ENCODE measurements around the gene NSUN4.
"Not testable (repeated sequence)": the region's sequence is repeated elsewhere in the genome, so short reads cannot be mapped to it uniquely, and the experiment has no call there.

NSUN4 gene

GRCh38 chr1:46315669-46316403, 24.8 kb upstream of the NSUN4 start:
- no peaks in the 10 kb centered on the region for H3K27me3 Mint-ChIP-seq
- peaks cover 69% of the 10 kb centered on the region for H3K36me3 Mint-ChIP-seq (ENCODE audit: low read depth)
- H3K9me3 Mint-ChIP-seq: no peaks in the 10 kb centered on the region
- H3K4me1 Mint-ChIP-seq (ENCODE audit: low read depth): no peaks in the 10 kb centered on the region
- H3K27ac Mint-ChIP-seq: peak overlapping the region; percentile 2
- DNase-seq: no peak
- no peak overlapping the region for H3K4me3 Mint-ChIP-seq

- no peak overlapping the region for H3K27ac Mint-ChIP-seq
- no peaks in the 10 kb centered on the region for H3K27me3 Mint-ChIP-seq
- H3K9me3 Mint-ChIP-seq: no peaks in the 10 kb centered on the region
- no peak for DNase-seq
- no peak overlapping the region for H3K4me3 Mint-ChIP-seq
- peaks cover 54% of the 10 kb centered on the region for H3K36me3 Mint-ChIP-seq (ENCODE audit: low read depth)
- H3K4me1 Mint-ChIP-seq (ENCODE audit: low read depth): no peaks in the 10 kb centered on the region
Measured at GRCh38 chr1:46317323-46317722, 23.3 kb upstream of the NSUN4 start.

GRCh38 chr1:46319301-46319700, 21.3 kb upstream of the NSUN4 start:
- H3K9me3 Mint-ChIP-seq; H3K27me3 Mint-ChIP-seq; H3K4me3 Mint-ChIP-seq; DNase-seq; H3K4me1 Mint-ChIP-seq (ENCODE audit: low read depth); H3K27ac Mint-ChIP-seq: not testable (repeated sequence)
- peaks cover 36% of the 10 kb centered on the region for H3K36me3 Mint-ChIP-seq (ENCODE audit: low read depth)

- not testable (repeated sequence) for H3K4me1 Mint-ChIP-seq (ENCODE audit: low read depth); H3K4me3 Mint-ChIP-seq; DNase-seq; H3K9me3 Mint-ChIP-seq; H3K27me3 Mint-ChIP-seq; H3K27ac Mint-ChIP-seq
- peaks cover 28% of the 10 kb centered on the region for H3K36me3 Mint-ChIP-seq (ENCODE audit: low read depth)
Measured at GRCh38 chr1:46319960-46320914, 20.4 kb upstream of the NSUN4 start.

GRCh38 chr1:46322191-46322590, 18.4 kb upstream of the NSUN4 start:
- not testable (repeated sequence) for H3K4me3 Mint-ChIP-seq, H3K27ac Mint-ChIP-seq, H3K27me3 Mint-ChIP-seq

GRCh38 chr1:46325285-46326076, 15.1 kb upstream of the NSUN4 start:
- not testable (repeated sequence) for H3K9me3 Mint-ChIP-seq; H3K27me3 Mint-ChIP-seq; H3K4me1 Mint-ChIP-seq (ENCODE audit: low read depth); H3K27ac Mint-ChIP-seq; H3K4me3 Mint-ChIP-seq; H3K36me3 Mint-ChIP-seq (ENCODE audit: low read depth); DNase-seq

More at GRCh38 chr1:46322191-46322590, 18.4 kb upstream of the NSUN4 start:
- peaks cover 13% of the 10 kb centered on the region for H3K36me3 Mint-ChIP-seq (ENCODE audit: low read depth)
- DNase-seq; H3K9me3 Mint-ChIP-seq; H3K4me1 Mint-ChIP-seq (ENCODE audit: low read depth): not testable (repeated sequence)

- H3K27ac Mint-ChIP-seq; H3K4me3 Mint-ChIP-seq; H3K4me1 Mint-ChIP-seq (ENCODE audit: low read depth); H3K9me3 Mint-ChIP-seq; H3K36me3 Mint-ChIP-seq (ENCODE audit: low read depth); H3K27me3 Mint-ChIP-seq; DNase-seq: not testable (repeated sequence)
Measured at GRCh38 chr1:46328182-46328581, 12.4 kb upstream of the NSUN4 start.

GRCh38 chr1:46329807-46330206, 10.8 kb upstream of the NSUN4 start:
- H3K4me1 Mint-ChIP-seq (ENCODE audit: low read depth); H3K36me3 Mint-ChIP-seq (ENCODE audit: low read depth); H3K9me3 Mint-ChIP-seq; H3K27me3 Mint-ChIP-seq; DNase-seq; H3K4me3 Mint-ChIP-seq; H3K27ac Mint-ChIP-seq: not testable (repeated sequence)

- not testable (repeated sequence) for DNase-seq; H3K9me3 Mint-ChIP-seq; H3K27me3 Mint-ChIP-seq; H3K27ac Mint-ChIP-seq; H3K4me3 Mint-ChIP-seq; H3K36me3 Mint-ChIP-seq (ENCODE audit: low read depth); H3K4me1 Mint-ChIP-seq (ENCODE audit: low read depth)
Measured at GRCh38 chr1:46330381-46330780, 10.2 kb upstream of the NSUN4 start.

GRCh38 chr1:46331786-46332540, 8.6 kb upstream of the NSUN4 start:
- not testable (repeated sequence) for H3K4me1 Mint-ChIP-seq (ENCODE audit: low read depth); H3K9me3 Mint-ChIP-seq; H3K36me3 Mint-ChIP-seq (ENCODE audit: low read depth); H3K27me3 Mint-ChIP-seq; DNase-seq; H3K4me3 Mint-ChIP-seq; H3K27ac Mint-ChIP-seq

GRCh38 chr1:46333300-46334029, 7.1 kb upstream of the NSUN4 start:
- no peaks in the 10 kb centered on the region for H3K27me3 Mint-ChIP-seq
- no peaks in the 10 kb centered on the region for H3K36me3 Mint-ChIP-seq (ENCODE audit: low read depth)
- H3K27ac Mint-ChIP-seq: no peak overlapping the region
- H3K9me3 Mint-ChIP-seq: no peaks in the 10 kb centered on the region
- H3K4me3 Mint-ChIP-seq: no peak overlapping the region
- DNase-seq: no peak
- no peaks in the 10 kb centered on the region for H3K4me1 Mint-ChIP-seq (ENCODE audit: low read depth)

- H3K27me3 Mint-ChIP-seq: no peaks in the 10 kb centered on the region
Measured at GRCh38 chr1:46334030-46334384, 6.6 kb upstream of the NSUN4 start.

GRCh38 chr1:46335081-46335480, 5.5 kb upstream of the NSUN4 start:
- Mint-ChIP-seq H3K27ac (no peak overlapping the region), H3K4me3 (no peak overlapping the region), H3K27me3 (no peaks in the 10 kb centered on the region), H3K36me3 (ENCODE audit: low read depth) (no peaks in the 10 kb centered on the region), H3K9me3 (no peaks in the 10 kb centered on the region), H3K4me1 (ENCODE audit: low read depth) (peaks cover 10% of the 10 kb centered on the region)
- DNase-seq: no peak

More at GRCh38 chr1:46334030-46334384, 6.6 kb upstream of the NSUN4 start:
- H3K9me3 Mint-ChIP-seq: no peaks in the 10 kb centered on the region
- H3K27ac Mint-ChIP-seq: no peak overlapping the region
- no peak overlapping the region for H3K4me3 Mint-ChIP-seq
- H3K36me3 Mint-ChIP-seq (ENCODE audit: low read depth): no peaks in the 10 kb centered on the region
- DNase-seq: no peak
- peaks cover 3% of the 10 kb centered on the region for H3K4me1 Mint-ChIP-seq (ENCODE audit: low read depth)
